ENCODE data around the gene NFATC1.

Gene NFATC1

DNA sequence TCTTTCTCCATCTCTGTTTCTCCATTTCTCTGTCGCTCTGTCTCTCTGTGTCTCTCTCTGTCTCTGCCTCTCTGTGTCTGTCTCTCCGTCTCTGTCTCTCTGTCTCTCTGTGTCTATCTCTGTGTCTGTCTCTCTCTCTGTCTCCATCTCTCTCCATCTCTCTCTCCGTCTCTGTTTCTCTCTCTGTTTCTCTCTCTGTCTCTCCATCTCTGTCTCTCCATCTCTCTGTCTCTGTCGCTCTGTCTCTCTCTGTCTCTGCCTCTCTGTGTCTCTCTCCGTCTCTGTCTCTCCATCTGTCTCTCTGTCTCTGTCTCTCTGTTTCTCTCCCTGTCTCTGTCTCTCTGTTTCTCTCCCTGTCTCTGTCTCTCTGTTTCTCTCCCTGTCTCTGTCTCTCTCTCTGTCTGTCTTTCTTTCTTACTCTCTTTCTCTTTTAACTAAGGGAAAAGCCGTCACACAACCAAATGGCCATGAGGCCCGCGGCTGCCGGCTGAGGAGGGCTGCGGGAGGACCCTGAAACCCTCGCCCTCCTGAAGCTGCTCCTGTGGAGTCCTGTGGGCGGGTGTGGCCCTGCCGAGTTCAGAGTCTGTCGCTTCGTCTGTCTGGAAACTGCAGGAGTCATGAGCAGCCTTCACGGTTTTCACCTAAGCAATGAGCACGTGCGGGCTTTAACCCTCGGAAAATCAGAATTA lies 29.3 kb downstream of the NFATC1 start:
- no peak for DNase-seq

DNA sequence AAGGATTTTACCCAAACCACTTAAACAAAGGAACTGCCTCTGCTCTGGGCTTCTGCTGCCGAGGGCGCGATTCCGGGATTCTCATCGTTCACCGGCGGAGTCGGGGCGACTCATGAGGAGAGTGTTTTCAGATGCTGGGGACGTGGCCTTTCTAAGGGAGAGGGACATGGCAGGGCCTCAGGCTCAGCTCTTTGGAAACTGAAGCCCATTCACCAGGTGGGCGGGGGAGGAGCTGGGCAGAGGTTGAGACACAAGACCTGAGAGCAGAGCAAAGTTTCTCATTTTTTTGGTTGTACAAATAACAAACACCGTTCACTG lies 29.8 kb downstream of the NFATC1 start:
- DNase-seq, result no peak

DNA sequence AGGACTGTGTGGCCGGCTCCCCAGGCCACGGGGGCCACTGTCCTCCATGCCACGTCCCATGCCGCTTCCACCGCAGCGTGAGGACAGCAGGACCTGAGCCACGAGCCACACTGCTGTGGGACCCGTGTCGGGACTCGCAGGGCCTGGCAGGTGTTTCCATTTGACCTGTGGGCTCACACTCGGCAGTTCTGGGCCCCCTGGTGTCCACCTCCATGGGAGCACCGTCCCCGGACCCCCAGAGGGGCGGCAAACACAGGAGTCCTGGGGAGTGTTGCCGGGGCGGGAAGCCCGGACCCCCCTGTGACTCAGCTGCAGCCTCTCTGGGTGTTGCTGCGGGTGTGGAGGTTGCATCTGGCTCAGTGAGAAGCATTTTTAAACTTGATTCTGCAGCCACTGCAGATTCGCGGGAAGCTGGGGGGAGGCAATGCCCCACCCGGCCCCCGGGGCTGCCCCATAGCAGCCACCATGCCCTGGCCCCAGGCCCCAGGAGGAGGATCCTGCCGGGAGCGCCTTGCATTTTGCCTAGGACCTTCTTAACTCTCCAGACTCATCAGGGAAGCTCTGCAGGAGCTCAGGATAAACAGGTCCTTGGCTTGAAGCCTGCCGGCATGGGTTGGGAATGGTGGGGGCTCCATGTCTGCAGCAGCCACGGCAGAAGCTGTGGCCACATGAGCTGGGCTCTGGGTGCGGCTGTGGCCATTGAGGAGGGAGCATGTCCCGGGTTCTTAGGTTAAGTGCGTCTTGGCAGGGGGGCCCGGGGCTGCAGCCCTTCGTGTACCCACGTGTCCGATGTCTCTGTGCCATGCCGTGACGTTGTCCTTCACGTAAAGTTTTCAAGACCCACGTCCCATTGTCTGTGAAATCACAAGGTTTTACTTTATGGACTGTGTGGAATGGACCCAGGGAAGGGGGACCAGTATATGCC lies 30.9 kb downstream of the NFATC1 start:
- DNase-seq, result no peak

DNA sequence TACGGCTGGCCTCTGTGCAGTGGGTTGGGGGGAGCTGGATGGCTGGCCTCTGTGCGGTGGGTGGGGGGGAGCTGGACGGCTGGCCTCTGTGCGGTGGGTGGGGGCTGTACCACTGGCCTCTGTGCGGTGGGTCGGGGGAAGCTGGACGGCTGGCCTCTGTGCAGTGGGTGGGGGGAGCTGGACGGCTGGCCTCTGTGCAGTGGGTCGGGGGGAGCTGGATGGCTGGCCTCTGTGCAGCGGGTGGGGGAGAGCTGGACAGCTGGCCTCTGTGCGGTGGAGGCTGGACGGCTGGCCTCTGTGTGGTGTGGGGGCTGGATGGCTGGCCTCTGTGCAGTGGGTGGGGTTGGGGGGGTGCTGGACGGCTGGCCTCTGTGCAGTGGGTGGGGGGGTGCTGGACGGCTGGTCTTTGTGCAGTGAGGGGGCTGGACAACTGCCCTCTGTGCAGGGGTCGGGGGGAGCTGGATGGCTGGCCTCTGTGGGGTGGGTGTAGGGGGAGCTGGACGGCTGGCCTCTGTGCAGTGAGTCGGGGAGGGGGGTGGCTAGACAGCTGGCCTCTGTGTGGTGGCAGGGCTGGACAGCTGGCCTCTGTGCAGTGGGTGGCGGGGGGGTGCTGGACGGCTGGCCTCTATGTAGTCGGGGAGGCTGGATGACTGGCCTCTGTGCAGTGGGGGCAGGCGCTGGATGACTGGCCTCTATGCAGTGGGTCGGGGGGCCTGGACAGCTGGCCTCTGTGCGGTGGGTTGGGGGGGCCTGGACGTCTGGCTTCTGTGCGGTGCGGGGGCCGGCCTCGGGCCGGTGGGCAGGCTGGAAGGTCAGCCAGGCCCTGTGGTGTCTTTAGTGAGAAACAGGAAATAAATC lies 31.9 kb downstream of the NFATC1 start:
- no peak for DNase-seq

DNA sequence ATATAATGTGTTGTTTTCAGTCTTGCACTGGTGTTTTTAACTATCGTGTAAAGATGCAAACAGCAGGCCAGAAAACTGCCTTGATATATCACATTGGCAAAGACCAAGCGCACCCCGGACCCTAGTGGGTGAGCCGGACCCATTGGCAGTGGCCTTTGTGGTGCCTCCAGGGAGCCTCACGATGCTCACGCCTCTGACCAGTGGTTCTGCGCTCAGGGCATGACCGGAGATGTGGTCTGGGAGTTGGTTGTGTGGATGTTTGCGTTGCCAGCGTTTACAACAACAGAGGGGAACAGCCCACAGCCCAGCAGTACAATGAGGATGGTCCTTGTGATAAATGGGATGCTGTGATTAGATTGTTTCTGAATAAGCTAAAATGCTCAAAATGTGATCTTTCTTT lies 32.6 kb downstream of the NFATC1 start:
- DNase-seq, result no peak

DNA sequence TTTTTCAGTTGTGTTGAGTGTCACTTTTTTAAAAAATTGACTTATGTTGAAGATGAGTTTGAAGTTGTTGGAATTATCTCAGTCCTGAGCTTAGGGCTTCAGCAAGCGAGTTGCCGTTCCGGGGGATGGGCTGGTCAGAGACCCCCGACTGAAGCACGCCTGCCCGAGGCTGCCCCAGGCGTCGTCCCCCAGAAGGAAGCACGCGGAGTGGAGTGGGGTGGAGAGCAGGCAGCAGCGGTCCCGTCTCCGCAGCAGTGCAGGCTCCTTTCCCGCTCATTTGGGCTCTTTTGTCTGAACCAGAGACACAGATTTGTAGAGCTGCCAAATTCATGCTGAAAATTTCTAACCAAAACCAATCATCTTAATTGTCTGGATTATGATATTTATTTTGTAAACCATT lies 33.7 kb downstream of the NFATC1 start:
- no peak for DNase-seq

DNA sequence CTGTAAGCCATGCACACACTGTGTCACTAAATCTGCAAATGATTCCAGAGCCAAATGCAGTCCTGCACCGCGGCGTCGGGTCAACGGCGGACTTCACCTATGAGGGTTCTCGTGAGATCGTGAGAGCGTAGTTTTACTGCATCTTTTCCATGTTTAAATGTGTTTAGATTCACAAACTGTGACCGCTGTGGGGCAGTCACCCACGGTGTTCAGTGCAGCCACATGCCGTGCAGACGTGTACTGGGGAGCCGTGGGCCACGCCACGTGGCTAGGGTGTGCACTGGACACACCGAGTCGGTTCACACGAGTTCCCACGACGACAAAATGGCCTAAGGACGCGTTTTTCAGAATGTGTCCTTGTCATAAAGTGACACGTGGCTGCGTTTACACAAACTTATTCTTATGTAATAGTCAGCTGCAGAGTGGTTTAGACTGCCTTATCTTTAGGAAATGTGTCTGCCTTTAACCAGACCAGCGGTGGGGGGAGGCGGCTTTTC lies 34.1 kb downstream of the NFATC1 start:
- DNase-seq, result no peak

DNA sequence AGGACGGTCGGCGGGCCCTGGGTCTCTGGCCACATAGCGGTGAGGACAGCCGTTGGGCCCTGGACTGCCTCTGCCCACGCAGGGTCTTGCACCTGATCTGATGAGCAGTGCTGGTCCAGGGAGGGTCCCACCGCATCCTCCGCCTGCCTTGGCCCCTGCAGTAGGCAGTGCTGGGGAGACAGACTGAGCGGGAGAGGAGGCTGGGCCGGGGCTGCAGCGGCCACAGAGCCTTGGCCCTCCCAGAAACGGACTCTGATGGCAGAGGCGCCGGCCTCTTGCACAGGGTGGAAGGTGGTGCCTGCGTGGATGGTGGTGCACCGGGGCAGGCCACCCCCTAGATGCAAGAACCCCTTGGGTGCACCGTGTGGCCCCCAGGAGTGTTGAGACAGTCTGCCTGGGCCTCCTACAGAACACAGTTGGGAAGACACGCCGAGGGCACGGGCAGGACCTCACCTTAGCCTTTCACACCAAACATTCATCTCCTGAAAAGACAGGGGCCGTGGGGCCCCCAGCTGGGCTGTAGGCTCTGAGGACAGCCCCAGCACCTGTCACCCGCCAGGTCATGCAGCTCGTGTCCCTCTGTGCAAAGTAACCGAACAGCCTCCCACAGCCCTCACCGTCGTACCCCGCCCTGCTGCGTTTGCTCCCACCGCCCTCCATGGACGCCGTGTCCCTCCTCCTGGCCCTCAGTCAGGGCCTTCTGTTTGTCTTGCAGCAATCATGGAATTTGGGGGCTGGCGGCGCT lies 36.8 kb downstream of the NFATC1 start:
- no peak for DNase-seq

DNA sequence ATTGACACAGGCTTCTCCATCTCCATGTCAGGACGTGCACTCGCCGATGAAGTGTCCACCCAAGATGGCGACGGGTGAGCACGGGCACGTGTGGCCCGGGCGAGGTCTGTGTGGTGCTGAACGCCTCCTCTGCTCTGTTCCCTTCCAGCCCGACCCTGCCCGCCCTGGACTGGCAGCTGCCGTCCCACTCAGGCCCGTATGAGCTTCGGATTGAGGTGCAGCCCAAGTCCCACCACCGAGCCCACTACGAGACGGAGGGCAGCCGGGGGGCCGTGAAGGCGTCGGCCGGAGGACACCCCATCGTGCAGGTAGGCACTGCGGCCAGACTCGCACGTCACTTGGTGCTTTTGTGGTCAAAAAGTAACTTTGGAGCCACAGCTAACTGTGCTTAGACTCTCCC lies 37.7 kb downstream of the NFATC1 start:
- no peak for DNase-seq

DNA sequence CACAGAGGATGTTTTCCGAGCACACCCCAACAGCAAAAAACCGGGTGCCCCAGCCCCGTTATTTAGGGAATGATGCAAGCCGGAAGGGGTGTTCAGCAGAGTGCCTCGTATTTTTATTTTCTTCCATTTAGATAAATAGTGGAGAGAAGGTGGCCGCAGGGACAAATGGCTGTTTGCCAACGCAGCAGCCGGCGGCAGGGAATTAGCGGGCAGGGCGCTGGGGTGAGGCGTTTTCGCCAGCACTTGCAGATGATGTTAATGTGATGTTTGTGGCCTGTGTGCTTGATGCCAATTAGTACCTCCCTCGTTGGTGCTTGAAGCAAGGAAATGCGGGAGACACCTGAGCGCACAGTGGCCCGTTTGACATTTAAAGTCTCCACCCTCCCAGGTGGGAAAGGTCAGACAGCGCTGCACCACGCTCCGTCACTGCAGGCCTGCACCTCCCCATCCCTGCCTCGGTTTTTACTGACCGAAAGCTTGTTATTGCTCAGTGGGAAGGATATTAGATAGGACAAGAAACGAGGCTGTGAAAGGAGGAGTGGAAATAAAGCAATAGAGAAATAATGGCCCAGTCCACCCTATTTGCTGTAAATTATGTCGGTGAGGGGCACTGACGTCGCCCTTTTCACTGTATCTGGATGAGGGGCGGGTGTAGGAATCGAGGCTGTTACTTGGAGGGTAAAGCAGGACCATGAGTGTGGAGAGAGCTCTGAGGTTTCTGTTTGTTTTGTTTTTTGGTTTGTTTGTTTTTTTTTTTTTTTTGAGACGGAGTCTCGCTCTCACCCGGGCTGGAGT lies 39.1 kb downstream of the NFATC1 start:
- DNase-seq, result peak; percentile 7

DNA sequence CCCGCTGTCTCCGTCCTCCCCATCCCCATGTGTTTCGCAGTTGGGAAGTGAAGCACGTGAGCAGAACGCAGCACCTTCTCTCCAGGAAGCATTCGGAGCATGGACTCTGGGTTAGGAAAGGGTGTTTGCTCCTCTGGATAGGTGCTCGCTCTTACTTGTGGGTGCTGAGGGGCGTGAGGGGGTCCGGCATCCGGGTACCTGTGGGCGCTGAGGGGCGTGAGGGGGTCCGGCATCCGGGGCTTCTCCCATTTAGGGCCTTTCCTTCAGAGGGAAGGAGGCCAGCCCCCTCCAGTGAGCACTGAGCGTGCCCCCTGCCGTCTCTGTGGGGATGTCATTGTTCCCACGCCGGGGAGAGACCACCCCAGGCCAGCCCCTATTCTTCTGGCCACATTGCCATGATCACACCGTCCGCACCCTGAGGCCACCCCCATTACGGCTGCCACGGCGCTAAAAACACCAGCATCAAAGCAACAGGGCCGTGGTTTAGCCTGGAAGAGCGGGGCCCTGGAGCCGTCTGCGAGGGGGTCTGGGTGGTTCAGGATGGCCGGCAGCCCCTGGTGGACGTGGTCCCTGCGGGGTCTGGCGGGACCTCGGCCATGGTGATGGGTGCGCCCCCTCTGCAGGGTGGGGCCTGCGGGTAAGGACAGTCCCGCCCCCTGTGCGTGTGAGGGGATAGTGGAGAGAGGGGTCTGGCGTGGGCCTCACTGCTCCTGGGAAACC lies 41.0 kb downstream of the NFATC1 start:
- no peak for DNase-seq

DNA sequence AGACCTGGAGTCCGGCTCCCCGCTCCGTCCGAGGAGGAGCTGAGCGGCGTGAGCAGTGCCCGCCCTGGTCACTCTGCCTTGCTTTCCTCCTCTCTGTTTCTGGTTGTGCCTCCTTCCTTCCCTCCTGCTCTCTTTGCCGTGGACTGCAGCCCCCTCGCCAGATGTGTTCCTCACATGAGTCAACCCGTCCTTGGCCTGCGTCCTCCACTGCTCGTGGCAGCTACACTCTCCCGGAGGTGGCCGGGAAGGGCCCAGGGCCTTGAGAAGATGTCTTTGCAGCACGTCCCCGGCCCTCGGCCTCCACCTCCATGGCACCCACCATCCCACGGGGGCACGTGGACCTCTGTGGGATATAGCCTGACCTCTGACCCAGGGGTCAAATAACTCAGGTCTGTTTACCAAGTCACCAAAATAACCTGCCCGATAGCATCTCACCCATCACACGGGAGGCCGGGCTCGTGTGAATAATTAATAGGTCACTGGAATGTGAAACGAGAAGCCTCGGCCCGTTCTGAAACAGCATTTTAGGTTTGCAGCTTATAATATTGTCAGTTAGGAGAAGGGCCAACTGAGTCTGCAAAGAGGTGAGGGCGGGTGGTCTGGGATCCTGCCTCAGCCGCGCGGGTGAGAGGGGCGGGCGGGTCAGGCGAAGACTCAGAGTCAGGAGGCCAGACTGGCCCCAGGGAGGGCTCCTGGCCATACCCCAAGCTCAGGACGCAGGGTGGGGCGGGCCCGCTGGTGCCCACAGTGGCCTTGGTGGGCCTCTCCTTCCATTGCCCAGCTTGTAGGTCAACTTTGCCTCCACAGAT lies 42.6 kb downstream of the NFATC1 start:
- DNase-seq, result no peak

DNA sequence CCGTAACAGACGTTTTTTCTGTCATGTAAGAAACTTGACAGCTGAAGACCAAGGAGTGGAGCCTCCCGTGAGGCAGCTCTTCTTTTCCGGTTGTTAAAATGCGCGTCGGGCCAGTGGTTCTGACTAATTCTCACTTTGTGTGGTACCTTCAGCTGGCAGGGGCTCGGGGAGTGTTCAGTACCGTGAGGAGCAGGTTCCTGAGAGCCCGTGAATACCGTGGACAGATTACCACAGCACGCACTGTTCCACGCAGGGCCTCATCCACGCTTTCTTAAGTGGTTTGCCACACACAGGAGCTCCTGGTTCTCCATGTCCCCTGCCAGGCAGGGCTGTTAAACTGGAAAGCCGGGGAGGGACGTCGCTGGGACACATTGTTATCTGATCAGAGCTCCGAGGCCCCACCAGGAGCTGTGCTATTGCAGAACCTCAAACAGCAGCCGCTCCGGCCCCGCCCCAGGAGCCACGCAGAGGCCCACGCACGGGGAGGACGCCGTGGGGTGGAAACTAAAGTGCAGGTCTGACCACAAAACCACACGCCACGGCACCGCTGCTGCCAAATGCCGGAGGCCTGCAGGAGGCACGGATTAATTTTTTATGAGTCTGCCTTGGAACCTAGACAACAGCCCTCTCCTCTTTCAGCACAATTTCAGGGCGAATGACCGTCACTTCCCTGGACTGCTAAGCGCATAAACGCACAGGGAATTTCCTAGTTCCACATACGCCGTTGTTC lies 43.3 kb downstream of the NFATC1 start:
- DNase-seq, result no peak

DNA sequence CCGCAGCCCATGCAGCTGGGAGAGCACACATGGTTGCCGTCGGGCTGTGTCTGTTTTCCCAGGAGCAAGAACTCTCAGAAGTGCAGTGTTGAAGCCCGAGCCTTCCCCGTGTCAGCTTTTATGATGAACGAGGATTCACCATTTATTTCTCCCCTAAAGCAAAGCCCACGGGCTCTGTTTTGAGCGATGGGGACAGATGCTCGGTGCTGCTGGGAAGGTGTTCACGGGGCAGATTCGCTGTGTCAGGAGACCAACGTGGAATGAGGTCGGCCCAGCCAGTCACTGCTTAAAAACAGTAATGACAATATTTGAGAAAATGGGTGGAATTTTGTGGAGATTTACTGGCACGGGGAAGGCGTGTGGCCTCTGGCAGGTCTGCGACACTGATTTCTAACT lies 43.9 kb downstream of the NFATC1 start:
- no peak for DNase-seq

DNA sequence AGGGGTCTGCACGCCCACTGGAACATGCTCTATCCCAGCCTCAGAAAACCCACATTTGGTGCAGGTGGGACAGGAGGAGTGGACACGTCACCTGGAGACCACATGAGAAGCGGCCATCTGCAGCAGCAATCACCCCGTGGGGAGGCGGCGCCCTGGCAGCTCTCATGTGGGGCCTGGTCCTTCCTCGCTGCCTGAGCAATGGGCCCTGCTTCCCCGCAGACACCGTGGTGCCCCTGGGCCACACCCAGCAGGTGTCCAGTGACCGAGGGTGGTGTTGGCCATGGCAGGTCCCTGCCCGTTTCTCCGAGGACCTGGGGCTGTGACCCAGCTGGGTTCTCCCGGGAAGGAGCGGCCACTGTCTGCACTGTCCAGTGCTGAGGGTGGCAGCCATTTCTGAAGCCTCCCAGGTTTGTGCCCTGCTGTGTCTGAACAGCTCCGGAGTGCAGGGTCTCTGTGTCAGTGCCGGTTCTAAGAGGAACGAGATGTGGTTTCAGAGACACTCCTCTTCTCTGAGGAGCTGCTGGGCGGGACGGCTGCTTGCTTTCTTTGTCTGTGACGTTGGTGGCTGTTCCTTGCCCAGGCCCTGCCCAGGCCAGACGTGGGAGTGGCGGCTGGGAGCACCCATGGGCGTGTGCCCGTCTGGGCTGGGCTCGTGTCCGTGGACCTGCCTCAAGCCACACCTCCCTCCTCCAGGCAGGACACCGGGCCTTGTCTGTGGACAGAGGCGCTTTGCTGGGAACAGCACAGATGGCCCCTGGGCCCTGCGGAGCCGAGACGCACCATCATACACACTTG lies 44.8 kb downstream of the NFATC1 start:
- DNase-seq, result no peak

DNA sequence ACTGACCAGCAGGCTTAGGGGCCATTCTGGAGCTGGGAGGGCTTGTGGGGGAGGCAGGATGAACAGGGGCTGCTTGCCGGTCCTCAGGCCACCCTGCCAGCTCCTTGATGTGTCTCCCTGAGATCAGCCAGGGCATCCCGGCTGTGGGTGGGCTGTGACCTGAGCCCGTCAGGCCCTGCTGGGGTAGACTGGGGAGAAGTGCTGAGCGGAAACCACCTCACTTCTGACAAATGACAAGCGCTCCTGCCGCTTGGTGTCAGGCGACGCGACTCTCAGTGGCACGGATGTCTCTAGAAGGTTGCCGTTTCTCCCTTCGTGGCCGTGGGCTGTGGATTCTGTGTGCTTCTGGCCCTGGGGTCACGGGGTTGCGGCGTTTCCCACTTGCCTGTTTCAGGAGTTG lies 45.7 kb downstream of the NFATC1 start:
- DNase-seq, result no peak

DNA sequence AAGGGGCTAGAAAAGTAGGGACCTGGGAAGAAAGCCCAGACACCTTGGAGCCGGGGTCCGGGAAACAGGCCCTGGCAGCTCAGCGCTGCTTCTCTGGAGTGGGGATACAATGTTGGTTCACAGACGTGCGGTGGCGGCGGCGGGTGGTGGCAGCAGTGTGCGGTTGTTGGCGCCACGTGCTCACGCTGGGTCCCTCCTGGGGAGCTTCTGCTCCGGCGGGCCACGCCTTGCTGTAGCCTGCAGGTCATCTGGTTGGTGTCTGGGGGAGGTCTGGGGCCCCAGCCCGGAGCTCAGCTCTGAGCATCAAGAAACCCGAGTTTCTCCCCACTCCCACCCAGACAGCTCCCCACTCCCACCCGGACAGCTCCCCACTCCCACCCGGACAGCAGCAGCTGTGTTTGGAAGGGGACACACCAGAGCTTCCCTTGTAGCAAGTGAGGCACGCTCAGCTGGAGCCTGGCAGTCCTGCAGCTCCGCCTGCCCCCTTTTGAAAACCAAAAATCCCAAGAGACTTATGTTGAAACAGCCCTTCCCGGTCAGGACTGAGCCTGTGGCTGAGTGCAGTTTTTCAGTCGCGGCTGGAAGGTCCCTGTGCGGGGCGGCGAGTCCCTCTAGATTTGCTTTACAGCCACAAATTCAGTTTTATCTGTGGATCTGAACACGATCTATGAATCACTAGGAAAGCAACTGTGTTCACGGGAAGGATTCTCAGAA lies 46.9 kb downstream of the NFATC1 start:
- DNase-seq, result no peak

DNA sequence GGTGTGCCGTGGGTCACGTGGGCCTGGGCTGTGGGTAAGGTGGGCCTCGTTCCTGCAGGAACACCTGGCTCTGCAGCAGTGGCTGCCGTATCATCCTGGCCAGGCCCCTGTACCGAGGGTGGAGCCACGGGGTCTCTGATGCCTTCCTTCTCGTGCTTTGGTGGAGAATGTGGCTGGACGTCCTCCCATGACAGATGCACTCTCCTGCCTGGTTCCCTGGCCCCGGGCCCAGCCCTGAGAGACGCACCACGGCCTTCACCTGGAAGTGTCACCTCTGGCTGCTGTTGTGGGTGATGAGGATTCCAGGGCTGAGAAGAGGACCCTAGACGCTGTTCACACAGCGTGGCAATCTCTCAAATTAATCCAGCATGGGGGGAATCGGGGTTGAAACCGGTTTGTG lies 49.5 kb downstream of the NFATC1 start:
- no peak for DNase-seq

All from NCI-H82 (cell line).